Measurements from ENCODE around the gene PKLR.

DNA sequence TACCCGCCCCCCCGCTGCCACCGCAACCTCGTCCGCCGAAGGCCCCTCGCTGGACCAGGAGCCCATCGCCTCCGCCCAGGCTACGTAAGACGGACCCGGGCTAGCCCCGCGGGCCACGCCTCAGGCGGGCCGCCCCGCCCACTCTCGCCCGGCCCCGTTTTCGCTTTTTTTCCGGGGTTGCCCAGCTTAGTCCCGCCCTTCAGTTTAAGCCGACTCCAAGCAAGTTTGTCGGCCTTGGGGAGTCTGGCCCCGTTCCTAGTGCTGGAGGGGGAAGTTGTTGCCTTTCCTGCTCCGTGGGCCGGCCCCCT, 22.4 kb upstream of the PKLR start:
- TF ChIP-seq, protein P1, sequence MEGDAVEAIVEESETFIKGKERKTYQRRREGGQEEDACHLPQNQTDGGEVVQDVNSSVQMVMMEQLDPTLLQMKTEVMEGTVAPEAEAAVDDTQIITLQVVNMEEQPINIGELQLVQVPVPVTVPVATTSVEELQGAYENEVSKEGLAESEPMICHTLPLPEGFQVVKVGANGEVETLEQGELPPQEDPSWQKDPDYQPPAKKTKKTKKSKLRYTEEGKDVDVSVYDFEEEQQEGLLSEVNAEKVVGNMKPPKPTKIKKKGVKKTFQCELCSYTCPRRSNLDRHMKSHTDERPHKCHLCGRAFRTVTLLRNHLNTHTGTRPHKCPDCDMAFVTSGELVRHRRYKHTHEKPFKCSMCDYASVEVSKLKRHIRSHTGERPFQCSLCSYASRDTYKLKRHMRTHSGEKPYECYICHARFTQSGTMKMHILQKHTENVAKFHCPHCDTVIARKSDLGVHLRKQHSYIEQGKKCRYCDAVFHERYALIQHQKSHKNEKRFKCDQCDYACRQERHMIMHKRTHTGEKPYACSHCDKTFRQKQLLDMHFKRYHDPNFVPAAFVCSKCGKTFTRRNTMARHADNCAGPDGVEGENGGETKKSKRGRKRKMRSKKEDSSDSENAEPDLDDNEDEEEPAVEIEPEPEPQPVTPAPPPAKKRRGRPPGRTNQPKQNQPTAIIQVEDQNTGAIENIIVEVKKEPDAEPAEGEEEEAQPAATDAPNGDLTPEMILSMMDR (IDR thresholded peaks at IDR 0.05 in 2 of 3, conservative IDR thresholded peaks at IDR 0.05 in 1 of 3; ENCODE audit: borderline replicate concordance in 1 of 3, insufficient read depth in 1 of 3, low read depth in 2 of 3, low read length in 2 of 3): no peak
- TF ChIP-seq FOSL1 (IDR thresholded peaks at IDR 0.05; ENCODE audit: low read depth) (no peak), ZBTB33 (IDR thresholded peaks at IDR 0.05; ENCODE audit: extremely low read depth, insufficient replicate concordance, low read length) (no peak), RAD21 (IDR thresholded peaks at IDR 0.05; ENCODE audit: low read depth) (no peak)
